HFFc6 (cell line): ENCODE measurements around the gene FRYL. TPM values are rescaled to one million over a fixed set of nuclear protein-coding genes. Genes with fewer than 3 reads are reported as not detected.
A peak's percentile ranks its signal among the peaks of the same experiment; 100 is the strongest.

Experiments used
- DNase-seq: peaks from one replicate; pipeline ENCODE4 v3.0.0-alpha.2; 2018
- H3K27ac Mint-ChIP-seq: 2 replicates; pipeline ENCODE4 v1.8.0; 2020; ENCODE audit warnings: mild to moderate bottlenecking, mixed read lengths
- H3K27me3 Mint-ChIP-seq: 2 replicates; pipeline ENCODE4 v1.8.0; 2021; ENCODE audit warnings: mild to moderate bottlenecking, moderate library complexity, mixed read lengths; ENCODE audit not compliant: insufficient read depth
- H3K36me3 Mint-ChIP-seq: 2 replicates; pipeline ENCODE4 v1.8.0; 2021; ENCODE audit warnings: low read depth, mixed read lengths
- H3K4me1 Mint-ChIP-seq: 2 replicates; pipeline ENCODE4 v1.8.0; 2020; ENCODE audit warnings: low read depth, mixed read lengths
- H3K4me3 Mint-ChIP-seq: 2 replicates; pipeline ENCODE4 v1.8.0; 2020; ENCODE audit warnings: mild to moderate bottlenecking, moderate library complexity, mixed read lengths
- H3K9me3 Mint-ChIP-seq: 2 replicates; pipeline ENCODE4 v1.8.0; 2020; ENCODE audit warnings: mild to moderate bottlenecking, mixed read lengths
- CTCF ChIP-seq: fragments of 200-600 bp; sonication (generic); IDR thresholded peaks from 2 replicates; pipeline ENCODE4 v1.5.0; 2021; ENCODE audit warnings: antibody characterized with exemption, mild to moderate bottlenecking
- total RNA-seq, 6 experiments: library from RNA; stranded (reverse); fragmentation: NEBNext Ultra II Directional; extraction: Animal tissue kit (Norgen Biotek cat#: 25700); gene quantifications; 2 replicates in 1 of 6; 3 replicates in 5 of 6; pipeline ENCODE4 v1.2.3, GENCODE V29; 2021

FRYL gene
- total RNA-seq, 6 experiments from 2014 or later, result 29.0 to 32.8 (median 30.4) TPM

DNA sequence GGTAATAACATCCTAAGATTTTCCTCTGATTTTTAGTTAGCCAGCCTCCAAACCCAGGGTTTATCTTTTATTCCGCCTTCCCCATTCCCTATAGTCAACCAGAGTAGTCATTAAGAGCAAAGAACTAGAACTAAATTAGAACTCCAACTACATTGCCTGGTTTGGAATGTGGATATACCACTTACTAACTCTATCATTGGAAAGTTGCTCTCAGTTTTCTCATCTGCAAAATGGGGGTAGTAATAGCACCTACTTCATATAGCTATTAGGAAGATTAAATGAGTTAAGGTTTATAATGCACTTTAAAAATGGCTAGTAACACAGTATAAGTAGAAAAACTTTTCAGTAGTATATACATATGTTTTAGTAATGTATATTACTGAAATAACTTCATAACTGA, 226.4 kb downstream of the FRYL start:
- TF ChIP-seq CTCF, result no peak
- H3K9me3 Mint-ChIP-seq, result no peaks in the 10 kb centered on the region
- no peak overlapping the region for H3K4me3 Mint-ChIP-seq
- DNase-seq, result no peak
- H3K27ac Mint-ChIP-seq, result no peak overlapping the region
- no peaks in the 10 kb centered on the region; the same call in 1 of the 2 replicates for H3K27me3 Mint-ChIP-seq
- H3K36me3 Mint-ChIP-seq, result peaks cover 21% of the 10 kb centered on the region
- H3K4me1 Mint-ChIP-seq, result no peaks in the 10 kb centered on the region

- DNase-seq, result peak; percentile 41
- no peak overlapping the region for H3K27ac Mint-ChIP-seq
Observed at GRCh38 chr4:48546336-48546735, 233.7 kb downstream of the FRYL start.

GRCh38 chr4:48543796-48544195, 236.3 kb downstream of the FRYL start:
- no peak for DNase-seq
- no peaks in the 10 kb centered on the region for H3K9me3 Mint-ChIP-seq
- H3K27ac Mint-ChIP-seq, result peak overlapping the region; percentile 27; the same call in 1 of the 2 replicates
- no peak overlapping the region for H3K4me3 Mint-ChIP-seq
- TF ChIP-seq CTCF, result no peak
- peaks cover 9% of the 10 kb centered on the region for H3K4me1 Mint-ChIP-seq
- H3K36me3 Mint-ChIP-seq, result peaks cover 12% of the 10 kb centered on the region
- H3K27me3 Mint-ChIP-seq, result peaks cover 3% of the 10 kb centered on the region

More at GRCh38 chr4:48546336-48546735, 233.7 kb downstream of the FRYL start:
- H3K9me3 Mint-ChIP-seq, result no peaks in the 10 kb centered on the region
- peak; percentile 81 for TF ChIP-seq CTCF
- H3K36me3 Mint-ChIP-seq, result peaks cover 10% of the 10 kb centered on the region
- H3K4me1 Mint-ChIP-seq, result peaks cover 9% of the 10 kb centered on the region
- H3K4me3 Mint-ChIP-seq, result no peak overlapping the region
- peaks cover 3% of the 10 kb centered on the region for H3K27me3 Mint-ChIP-seq

GRCh38 chr4:48542888-48543287, 237.2 kb downstream of the FRYL start:
- Mint-ChIP-seq H3K9me3 (no peaks in the 10 kb centered on the region), H3K36me3 (peaks cover 12% of the 10 kb centered on the region), H3K27me3 (peaks cover 3% of the 10 kb centered on the region), H3K4me1 (peaks cover 9% of the 10 kb centered on the region), H3K4me3 (no peak overlapping the region), H3K27ac (peak overlapping the region; percentile 15; the same call in 1 of the 2 replicates)
- no peak for DNase-seq
- no peak for TF ChIP-seq CTCF

DNA sequence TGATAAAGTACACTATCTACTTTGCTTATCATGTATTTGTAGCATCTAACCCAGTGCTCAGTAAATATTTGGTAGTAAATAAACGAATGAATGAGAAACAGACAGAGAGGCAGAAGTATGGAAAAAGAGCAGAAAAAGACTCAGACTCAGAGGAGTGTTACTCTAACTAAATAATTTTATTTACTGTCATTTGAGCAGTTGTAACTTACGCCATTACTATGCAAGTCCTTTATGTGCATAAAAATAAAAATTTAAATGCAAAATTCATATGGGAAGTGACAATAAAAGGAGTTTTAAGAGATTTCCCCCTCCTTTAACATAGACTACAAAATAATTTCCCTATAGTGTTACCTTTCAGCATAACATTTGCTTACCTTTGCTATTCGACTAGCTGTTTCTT, 240.5 kb downstream of the FRYL start:
- Mint-ChIP-seq H3K9me3 (no peaks in the 10 kb centered on the region), H3K27me3 (peaks cover 3% of the 10 kb centered on the region), H3K36me3 (peaks cover 12% of the 10 kb centered on the region), H3K4me3 (no peak overlapping the region), H3K4me1 (peaks cover 9% of the 10 kb centered on the region), H3K27ac (no peak overlapping the region)
- no peak for TF ChIP-seq CTCF
- DNase-seq, result no peak

- DNase-seq, result no peak
- TF ChIP-seq CTCF, result no peak
- Mint-ChIP-seq H3K9me3 (no peaks in the 10 kb centered on the region), H3K36me3 (peaks cover 16% of the 10 kb centered on the region), H3K4me3 (no peak overlapping the region), H3K27me3 (peaks cover 3% of the 10 kb centered on the region), H3K4me1 (no peaks in the 10 kb centered on the region), H3K27ac (no peak overlapping the region)
Observed at GRCh38 chr4:48538358-48538757, 241.7 kb downstream of the FRYL start.
